C4-2B (cell line): ENCODE measurements around the gene CENPP.

Experiments
- H3K27ac ChIP-seq: fragments of 450-650 bp; 2 replicates; pipeline ENCODE4 v1.5.1; 2017
- CTCF ChIP-seq: fragments of 450-650 bp; conservative IDR thresholded peaks from 2 replicates; pipeline ENCODE4 v1.5.1; 2017; ENCODE audit warnings: mild to moderate bottlenecking
- ZFX ChIP-seq: fragments of 450-650 bp; IDR thresholded peaks from 2 replicates; pipeline ENCODE4 v1.6.1; 2017

CENPP gene

GRCh38 chr9:92438900-92439526 is 113.3 kb downstream of the CENPP start:
- no peak for TF ChIP-seq ZFX
- peak; percentile 63 for TF ChIP-seq CTCF
- H3K27ac ChIP-seq: no peak overlapping the region

GRCh38 chr9:92439921-92440750 is 114.4 kb downstream of the CENPP start:
- no peak overlapping the region for H3K27ac ChIP-seq
- TF ChIP-seq ZFX (no peak), CTCF (no peak)

GRCh38 chr9:92440751-92441046 is 114.9 kb downstream of the CENPP start:
- no peak for TF ChIP-seq CTCF
- no peak for TF ChIP-seq ZFX

GRCh38 chr9:92444841-92445240 is 119.1 kb downstream of the CENPP start:
- H3K27ac ChIP-seq: no peak overlapping the region
- TF ChIP-seq CTCF (no peak), ZFX (no peak)

More at GRCh38 chr9:92440751-92441046, 114.9 kb downstream of the CENPP start:
- no peak overlapping the region for H3K27ac ChIP-seq

- TF ChIP-seq ZFX (no peak), CTCF (no peak)
- H3K27ac ChIP-seq: no peak overlapping the region
Measured at GRCh38 chr9:92446536-92446935, 120.8 kb downstream of the CENPP start.

GRCh38 chr9:92455217-92455616 is 129.5 kb downstream of the CENPP start:
- TF ChIP-seq ZFX (no peak), CTCF (peak; percentile 62)
- H3K27ac ChIP-seq: no peak overlapping the region

- no peak overlapping the region for H3K27ac ChIP-seq
- no peak for TF ChIP-seq ZFX
Measured at GRCh38 chr9:92457576-92457975, 131.8 kb downstream of the CENPP start.

- TF ChIP-seq ZFX (no peak), CTCF (no peak)
- no peak overlapping the region for H3K27ac ChIP-seq
Measured at GRCh38 chr9:92463387-92463786, 137.6 kb downstream of the CENPP start.
